HG03039 (cell line): ENCODE results near the gene GSE1.

Experiments
- ATAC-seq: cut with Tn5 transposase; IDR thresholded peaks from one replicate; pipeline ENCODE4 v1.9.1; 2021; ENCODE audit warnings: mild to moderate bottlenecking, moderate library complexity; ENCODE audit not compliant: unreplicated experiment

Gene GSE1

GRCh38 chr16:85616607-85617321 lies 3.6 kb downstream of the GSE1 start:
- no peak for ATAC-seq

GRCh38 chr16:85617948-85618347 lies 4.8 kb downstream of the GSE1 start:
- no peak for ATAC-seq

GRCh38 chr16:85618521-85618920 lies 5.4 kb downstream of the GSE1 start:
- ATAC-seq = no peak

- no peak for ATAC-seq
These were observed 6.2 kb downstream of the GSE1 start for GRCh38 chr16:85619101-85619891.

GRCh38 chr16:85620374-85620773 lies 7.3 kb downstream of the GSE1 start:
- ATAC-seq = no peak

GRCh38 chr16:85621698-85622428 lies 8.7 kb downstream of the GSE1 start:
- ATAC-seq = no peak

- no peak for ATAC-seq
These were observed 9.6 kb downstream of the GSE1 start for GRCh38 chr16:85622683-85623082.

- ATAC-seq = no peak
These were observed 10.1 kb downstream of the GSE1 start for GRCh38 chr16:85623250-85623649.

GRCh38 chr16:85623997-85624601 lies 11.0 kb downstream of the GSE1 start:
- ATAC-seq = no peak

- ATAC-seq = no peak
These were observed 11.5 kb downstream of the GSE1 start for GRCh38 chr16:85624646-85625045.

- ATAC-seq = no peak
These were observed 11.9 kb downstream of the GSE1 start for GRCh38 chr16:85625053-85625452.

- ATAC-seq = no peak
These were observed 12.5 kb downstream of the GSE1 start for GRCh38 chr16:85625485-85626117.

GRCh38 chr16:85626191-85626981 lies 13.3 kb downstream of the GSE1 start:
- no peak for ATAC-seq

- no peak for ATAC-seq
These were observed 14.0 kb downstream of the GSE1 start for GRCh38 chr16:85627089-85627488.

- ATAC-seq = no peak
These were observed 14.6 kb downstream of the GSE1 start for GRCh38 chr16:85627526-85628264.

GRCh38 chr16:85628265-85628556 lies 15.1 kb downstream of the GSE1 start:
- ATAC-seq = no peak

- ATAC-seq = no peak
These were observed 15.5 kb downstream of the GSE1 start for GRCh38 chr16:85628645-85629044.

GRCh38 chr16:85629326-85629725 lies 16.2 kb downstream of the GSE1 start:
- no peak for ATAC-seq

- ATAC-seq = no peak
These were observed 16.7 kb downstream of the GSE1 start for GRCh38 chr16:85629853-85630252.

- ATAC-seq = no peak
These were observed 18.1 kb downstream of the GSE1 start for GRCh38 chr16:85631230-85631629.
